Measurements from ENCODE around the gene IRF2BP1.

IRF2BP1 gene

GRCh38 chr19:45854167-45854778, 31.7 kb downstream of the IRF2BP1 start:
- no peak for DNase-seq (ENCODE audit: low read depth)
- no peak for TF ChIP-seq CTCF (IDR thresholded peaks at IDR 0.05; ENCODE audit: low read depth, low read length, missing control alignments)
- no peak overlapping the region for H3K4me3 ChIP-seq (ENCODE audit: low read depth, low read length)

- DNase-seq (ENCODE audit: low read depth), result no peak
- no peak for TF ChIP-seq CTCF (IDR thresholded peaks at IDR 0.05; ENCODE audit: low read depth, low read length, missing control alignments)
- H3K4me3 ChIP-seq (ENCODE audit: low read depth, low read length), result no peak overlapping the region
Measured at GRCh38 chr19:45852983-45853382, 33.0 kb downstream of the IRF2BP1 start.

- no peak for TF ChIP-seq CTCF (IDR thresholded peaks at IDR 0.05; ENCODE audit: low read depth, low read length, missing control alignments)
- H3K4me3 ChIP-seq (ENCODE audit: low read depth, low read length), result no peak overlapping the region
- DNase-seq (ENCODE audit: low read depth), result no peak
Measured at GRCh38 chr19:45852145-45852750, 33.7 kb downstream of the IRF2BP1 start.

GRCh38 chr19:45848922-45849321, 37.0 kb downstream of the IRF2BP1 start:
- no peak overlapping the region for H3K4me3 ChIP-seq (ENCODE audit: low read depth, low read length)
- no peak for DNase-seq (ENCODE audit: low read depth)
- TF ChIP-seq CTCF (IDR thresholded peaks at IDR 0.05; ENCODE audit: low read depth, low read length, missing control alignments), result peak; percentile 45

GRCh38 chr19:45847663-45848062, 38.3 kb downstream of the IRF2BP1 start:
- TF ChIP-seq CTCF (IDR thresholded peaks at IDR 0.05; ENCODE audit: low read depth, low read length, missing control alignments), result no peak
- no peak for DNase-seq (ENCODE audit: low read depth)
- H3K4me3 ChIP-seq (ENCODE audit: low read depth, low read length), result no peak overlapping the region

GRCh38 chr19:45842198-45842597, 43.7 kb downstream of the IRF2BP1 start:
- H3K4me3 ChIP-seq (ENCODE audit: low read depth, low read length), result no peak overlapping the region
- DNase-seq (ENCODE audit: low read depth), result no peak
- no peak for TF ChIP-seq CTCF (IDR thresholded peaks at IDR 0.05; ENCODE audit: low read depth, low read length, missing control alignments)

- no peak overlapping the region for H3K4me3 ChIP-seq (ENCODE audit: low read depth, low read length)
- TF ChIP-seq CTCF (IDR thresholded peaks at IDR 0.05; ENCODE audit: low read depth, low read length, missing control alignments), result no peak
- no peak for DNase-seq (ENCODE audit: low read depth)
Measured at GRCh38 chr19:45834970-45835369, 51.0 kb downstream of the IRF2BP1 start.
